GM18873 (cell line): ENCODE data around the gene TPRKB.
"Not testable (repeated sequence)": the region's sequence is repeated elsewhere in the genome, so short reads cannot be mapped to it uniquely, and the experiment has no call there.

Experiments used
- ATAC-seq: cut with Tn5 transposase; IDR thresholded peaks from one replicate; pipeline ENCODE4 v1.9.1; 2021; ENCODE audit warnings: mild to moderate bottlenecking, moderate library complexity, moderate number of reproducible peaks; ENCODE audit not compliant: unreplicated experiment, low FRiP score

The TPRKB gene

GRCh38 chr2:73746015-73746876 lies 9.1 kb upstream of the TPRKB start:
- ATAC-seq: no peak

GRCh38 chr2:73740767-73741166 lies 3.6 kb upstream of the TPRKB start:
- ATAC-seq: no peak

DNA sequence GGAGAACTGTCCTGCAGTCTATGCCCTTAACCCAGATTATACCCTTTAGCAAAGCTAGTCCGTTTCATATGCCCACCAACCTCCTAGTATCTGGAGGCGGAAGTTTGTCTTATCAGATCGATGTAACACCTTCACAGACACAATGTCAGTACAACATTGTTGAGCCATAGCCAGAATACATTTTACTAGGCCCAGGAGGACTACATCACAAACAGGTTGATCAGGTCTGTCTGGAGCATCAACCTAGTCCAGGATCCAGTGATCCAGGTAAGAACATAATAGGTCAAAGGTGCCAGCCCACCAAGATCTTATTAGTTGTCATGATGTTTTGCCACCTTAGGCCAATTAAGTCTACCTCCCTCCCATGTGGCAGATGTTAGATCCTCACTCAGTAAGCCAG lies 2.0 kb upstream of the TPRKB start:
- ATAC-seq: no peak

DNA sequence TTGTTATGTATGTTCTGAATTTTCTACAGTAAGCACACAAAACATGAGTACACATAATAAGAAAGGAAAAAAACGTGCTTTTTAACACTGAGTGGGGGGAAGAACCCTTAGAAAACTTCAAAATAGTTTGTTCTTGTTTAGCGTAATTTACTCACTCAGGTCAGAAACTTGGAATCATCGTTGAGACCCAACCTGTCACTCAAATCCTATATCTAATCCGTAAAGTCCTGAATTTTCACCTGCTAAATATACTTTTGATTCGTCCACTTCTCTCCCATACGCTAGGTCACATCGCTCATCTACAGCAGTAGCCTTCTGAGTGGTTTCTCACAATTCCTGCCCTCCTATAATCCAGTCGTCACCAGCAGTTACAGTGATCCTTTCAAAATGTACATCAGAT lies 767 bp downstream of the TPRKB start:
- ATAC-seq: peak; percentile 8

- no peak for ATAC-seq
Observed at GRCh38 chr2:73730810-73731209, 6.3 kb downstream of the TPRKB start.

DNA sequence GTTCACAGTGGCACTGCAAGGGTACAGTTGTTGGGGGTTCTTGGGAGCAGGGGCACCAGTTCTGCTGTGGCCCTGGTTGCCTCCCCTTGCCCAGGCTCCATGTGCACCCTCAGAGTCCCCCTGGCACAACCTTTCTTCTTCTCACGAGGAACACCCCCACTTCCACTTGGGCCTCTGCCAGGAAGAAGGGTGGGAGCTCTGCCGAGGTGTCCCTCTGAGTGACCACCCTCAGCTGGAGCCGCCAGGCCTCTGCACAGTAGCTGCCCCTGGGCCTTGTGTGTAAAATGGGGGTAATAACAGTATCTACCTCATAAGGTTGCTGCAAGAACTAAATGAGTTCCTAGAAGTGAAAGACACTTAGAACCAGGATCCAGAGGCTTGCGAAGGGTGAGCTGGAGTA lies 8.4 kb downstream of the TPRKB start:
- ATAC-seq: no peak

GRCh38 chr2:73728043-73728442 lies 9.1 kb downstream of the TPRKB start:
- ATAC-seq: no peak

DNA sequence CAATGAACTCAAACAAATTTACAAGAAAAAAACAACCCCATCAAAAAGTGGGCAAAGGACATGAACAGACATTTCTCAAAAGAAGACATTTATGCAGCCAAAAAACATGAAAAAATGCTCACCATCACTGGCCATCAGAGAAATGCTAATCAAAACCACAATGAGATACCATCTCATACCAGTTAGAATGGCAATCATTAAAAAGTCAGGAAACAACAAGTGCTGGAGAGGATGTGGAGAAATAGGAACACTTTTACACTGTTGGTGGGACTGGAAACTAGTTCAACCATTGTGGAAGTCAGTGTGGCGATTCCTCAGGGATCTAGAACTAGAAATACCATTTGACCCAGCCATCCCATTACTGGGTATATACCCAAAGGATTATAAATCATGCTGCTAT lies 10.5 kb downstream of the TPRKB start:
- ATAC-seq: not testable (repeated sequence)

DNA sequence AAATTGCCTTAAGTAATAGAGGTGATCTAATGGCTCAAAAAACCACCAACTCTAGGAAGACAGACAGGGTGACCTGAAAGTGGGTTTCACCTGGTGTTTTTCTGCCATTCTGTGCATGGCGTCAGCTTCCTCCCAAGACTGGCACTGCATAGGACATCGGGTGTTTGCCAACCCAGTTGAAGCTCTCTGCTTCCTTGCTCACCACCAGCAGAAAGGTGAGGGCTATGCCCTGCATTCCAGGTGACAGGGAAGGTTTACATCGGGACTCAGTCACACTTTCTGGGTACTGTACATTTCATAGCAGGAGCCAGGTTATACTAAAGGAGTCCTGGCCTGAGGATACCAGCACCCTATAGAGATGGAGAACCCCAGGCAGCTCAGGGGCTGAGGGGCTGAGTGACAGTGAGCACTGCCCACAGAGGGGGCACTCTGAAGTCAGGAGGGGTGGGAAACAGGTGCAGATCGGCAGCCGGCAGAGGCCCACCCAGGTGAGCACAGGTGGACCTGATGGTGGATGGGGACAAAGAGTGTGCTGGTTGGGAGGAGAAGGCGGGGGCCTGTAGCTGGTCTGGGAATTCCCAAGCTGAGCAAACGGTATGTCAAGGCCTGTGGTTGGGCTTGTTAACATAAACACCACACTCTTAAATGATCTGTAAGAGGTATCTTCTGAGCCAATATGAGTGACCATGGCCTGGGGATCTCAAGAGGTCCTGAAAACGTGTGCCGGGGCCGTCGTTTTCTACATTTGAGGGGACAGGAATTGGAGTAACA lies 18.1 kb downstream of the TPRKB start:
- ATAC-seq: no peak

DNA sequence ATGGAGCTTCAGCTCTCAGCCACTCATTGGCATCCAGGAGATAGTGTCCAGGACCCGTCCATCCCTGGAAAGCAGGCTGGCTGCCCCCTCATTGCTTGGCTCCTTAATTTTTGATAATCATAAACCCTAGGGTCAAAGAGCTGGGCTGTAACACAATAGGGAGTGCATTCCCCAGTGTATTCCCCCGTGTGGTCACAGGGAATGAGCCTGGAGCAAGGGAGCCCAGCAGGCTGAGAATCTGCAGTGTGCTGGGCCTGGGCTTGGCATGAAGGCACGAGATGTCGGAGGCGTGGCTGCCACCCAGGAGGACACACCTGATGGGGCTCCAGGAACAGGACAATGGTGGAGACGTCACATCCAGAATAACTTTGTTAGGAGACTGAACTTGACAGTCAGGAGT lies 18.7 kb downstream of the TPRKB start:
- no peak for ATAC-seq

GRCh38 chr2:73717695-73718094 lies 19.4 kb downstream of the TPRKB start:
- ATAC-seq: not testable (repeated sequence)

GRCh38 chr2:73717251-73717606 lies 19.9 kb downstream of the TPRKB start:
- no peak for ATAC-seq

GRCh38 chr2:73716543-73717250 lies 20.4 kb downstream of the TPRKB start:
- no peak for ATAC-seq

DNA sequence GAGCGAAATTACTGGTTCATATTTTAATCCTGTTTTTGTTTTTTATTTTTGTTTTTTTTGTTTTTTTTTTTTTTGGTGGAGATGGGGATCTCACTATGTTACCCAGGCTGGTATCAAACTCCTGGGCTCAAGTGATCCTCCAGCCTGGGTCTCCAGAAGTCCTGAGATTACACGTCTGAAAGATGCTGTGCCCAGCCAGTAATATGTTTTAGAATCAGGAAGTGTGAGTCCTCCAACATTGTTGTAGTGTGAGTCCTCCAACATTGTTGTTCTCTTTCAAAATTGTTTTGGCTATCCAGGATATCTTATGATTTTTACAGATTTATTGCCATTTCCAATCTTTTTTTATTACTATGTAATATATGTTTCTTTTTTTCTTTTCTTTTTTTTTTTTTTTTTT lies 23.1 kb downstream of the TPRKB start:
- no peak for ATAC-seq

- ATAC-seq: no peak
Observed at GRCh38 chr2:73708527-73708926, 28.6 kb downstream of the TPRKB start.

DNA sequence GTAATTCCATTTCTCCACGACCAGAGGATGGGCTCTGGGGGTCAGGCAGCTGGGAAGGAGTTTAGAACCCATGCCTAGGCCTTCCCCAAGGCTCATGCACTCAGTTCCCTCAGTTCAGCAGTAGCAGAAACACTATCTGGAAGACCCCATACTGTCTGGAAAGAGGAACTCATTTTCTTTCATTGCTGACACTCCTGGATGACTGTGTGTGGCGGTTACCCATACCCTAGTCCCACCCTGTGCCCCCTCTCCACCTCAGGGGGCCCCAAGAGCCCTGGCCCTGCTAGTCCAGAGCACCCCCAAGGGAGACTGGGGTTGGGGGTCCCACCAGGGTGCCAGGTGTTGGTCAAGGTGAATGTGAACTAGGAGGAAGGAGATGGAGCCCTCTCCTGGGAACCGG lies 29.5 kb downstream of the TPRKB start:
- no peak for ATAC-seq

DNA sequence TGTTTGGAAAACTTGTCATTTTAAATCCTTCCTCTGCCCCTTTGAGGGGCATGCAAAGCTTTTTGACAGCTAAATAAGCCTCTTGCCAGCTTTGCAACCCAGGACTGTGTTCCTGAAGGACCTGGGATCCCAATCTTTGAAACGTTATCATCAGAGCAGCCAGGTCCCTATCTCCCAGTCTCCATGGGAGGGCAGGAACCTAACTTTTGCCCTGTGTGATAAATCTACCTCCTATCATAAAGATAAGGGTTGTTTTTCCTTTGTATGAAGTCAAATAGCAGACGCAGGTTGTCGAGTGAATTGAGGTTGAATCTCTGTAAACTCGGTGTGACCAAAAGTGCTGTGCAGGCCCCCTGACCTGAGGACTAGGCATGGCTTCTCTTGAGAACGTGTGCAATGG lies 30.1 kb downstream of the TPRKB start:
- ATAC-seq: no peak

- ATAC-seq: no peak
Observed at GRCh38 chr2:73705091-73705490, 32.1 kb downstream of the TPRKB start.

DNA sequence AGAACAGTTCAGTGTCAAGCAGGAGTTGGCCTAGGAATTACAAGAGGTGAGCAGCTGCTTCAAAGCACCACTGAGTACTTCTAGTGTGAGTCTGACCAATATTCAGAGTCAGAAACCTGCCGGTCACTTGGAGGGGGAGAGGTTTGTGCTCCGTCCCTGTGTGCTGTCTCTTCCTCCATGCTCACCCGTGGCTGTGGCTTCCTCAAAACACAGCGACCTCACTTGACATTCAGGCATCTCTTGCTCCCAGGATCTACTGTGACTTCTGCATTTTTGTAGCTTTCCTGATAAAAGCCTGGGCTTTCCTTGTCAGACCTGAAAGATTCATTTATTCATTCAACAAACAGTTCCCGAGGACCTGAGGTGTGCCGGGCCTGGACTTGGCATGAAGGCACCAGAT lies 32.9 kb downstream of the TPRKB start:
- no peak for ATAC-seq

DNA sequence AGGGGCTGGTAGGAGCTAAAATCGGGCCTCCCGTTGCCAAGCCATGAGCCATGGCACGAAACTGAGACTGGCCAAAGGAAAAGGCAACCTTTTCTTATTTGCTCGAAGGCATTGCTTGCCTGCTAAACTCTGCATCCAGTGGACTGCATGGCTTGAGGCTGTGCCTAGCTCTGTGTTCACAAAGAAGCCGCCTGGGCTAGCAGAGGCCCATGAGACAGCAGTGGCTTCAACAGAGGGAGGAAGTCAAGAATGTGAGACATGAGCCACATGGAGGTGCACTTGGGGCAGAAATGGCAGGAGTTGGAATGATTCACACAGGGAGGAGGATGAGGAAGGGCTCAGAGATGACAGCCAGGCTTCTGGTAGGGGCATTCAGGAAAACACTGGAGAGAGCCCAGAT lies 33.5 kb downstream of the TPRKB start:
- ATAC-seq: no peak

DNA sequence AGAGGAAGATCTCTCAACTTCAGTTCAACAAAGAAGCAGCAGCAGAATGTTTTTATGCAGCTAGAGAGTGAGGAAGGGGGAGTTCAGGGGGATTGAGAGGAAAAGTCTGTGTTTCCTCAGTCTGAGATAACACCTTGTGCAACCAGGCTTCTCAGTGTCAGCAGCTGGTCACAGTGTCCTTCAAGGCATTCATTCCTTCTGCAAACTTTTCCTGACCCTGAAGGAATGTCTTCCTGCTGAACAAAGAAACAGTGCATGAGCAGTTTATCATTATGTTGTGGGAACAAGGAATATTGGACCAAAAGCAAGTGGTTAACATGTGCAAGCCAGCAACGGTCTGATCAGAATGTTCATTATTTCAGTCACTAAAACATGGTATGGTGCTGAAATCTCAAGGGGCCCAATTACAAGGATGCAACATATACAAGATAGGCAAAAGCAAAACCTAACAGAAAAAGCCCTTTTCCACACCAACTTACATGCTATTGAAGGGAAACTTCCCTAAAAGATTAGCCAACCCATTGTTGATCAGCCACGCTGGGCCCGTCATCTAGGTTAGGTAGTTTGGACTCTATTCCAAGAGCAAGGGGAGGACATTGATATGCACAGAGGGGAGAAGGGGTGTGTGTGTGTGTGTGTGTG lies 34.2 kb downstream of the TPRKB start:
- ATAC-seq: not testable (repeated sequence)
